ENCODE data around the gene SMU1.
"Not testable (repeated sequence)": the region's sequence is repeated elsewhere in the genome, so short reads cannot be mapped to it uniquely, and the experiment has no call there.

Gene SMU1

GRCh38 chr9:33007755-33008154 is 68.7 kb downstream of the SMU1 start:
- no peak for DNase-seq

- DNase-seq: not testable (repeated sequence)
Measured at GRCh38 chr9:33005335-33005734, 71.1 kb downstream of the SMU1 start.

GRCh38 chr9:33000682-33001055 is 75.8 kb downstream of the SMU1 start:
- not testable (repeated sequence) for DNase-seq

GRCh38 chr9:32992595-32993238 is 83.8 kb downstream of the SMU1 start:
- DNase-seq: no peak

GRCh38 chr9:32991897-32992594 is 84.4 kb downstream of the SMU1 start:
- DNase-seq: no peak

Data from activated effector memory CD4-positive, alpha-beta T cell treated with anti-CD3 and anti-CD28 coated beads, Interleukin-2, amount 50 U/mL, for 16 hours (primary cell).